ENCODE measurements around the gene ABCA2. TPM values are rescaled to one million over a fixed set of nuclear protein-coding genes. Genes with fewer than 3 reads are reported as not detected.

ABCA2 gene
- total RNA-seq, 1 experiment from 2014 or later: 22.4 TPM

- H3K9ac ChIP-seq (ENCODE audit: extremely low read depth, insufficient read length, low read length): no peak overlapping the region
- H4K91ac ChIP-seq (ENCODE audit: insufficient read length, low read depth, low read length): no peak overlapping the region
- Mint-ChIP-seq H3K27ac (no peak overlapping the region), H3K9me3 (no peaks in the 10 kb centered on the region), H3K4me1 (no peaks in the 10 kb centered on the region; a peak in 1 of 4 replicates), H3K36me3 (ENCODE audit: insufficient read depth in 1 of 3, low read depth in 3 of 3) (peaks cover 4 to 13% (median 8%) of the 10 kb centered on the region in 3 experiments; a peak in 5 of 7 replicates), H3K4me3 (no peak overlapping the region), H3K27me3 (ENCODE audit: low read depth) (no peaks in the 10 kb centered on the region; the same call in 1 of the 2 replicates)
- no peak overlapping the region for H3K14ac ChIP-seq (ENCODE audit: insufficient read depth, low read length)
- no peaks in the 10 kb centered on the region for H3K79me2 ChIP-seq (ENCODE audit: insufficient read depth, low read length)
- no peaks in the 10 kb centered on the region for H3K9me3 ChIP-seq (ENCODE audit: control insufficient read depth, low read depth, low read length)
- H2BK12ac ChIP-seq (ENCODE audit: insufficient read length, low read depth, low read length): no peak overlapping the region
- H4K5ac ChIP-seq (ENCODE audit: insufficient read length, low read depth, low read length): no peak overlapping the region
- H3K4me1 ChIP-seq (ENCODE audit: insufficient read depth, low read length): no peaks in the 10 kb centered on the region
- H3K56ac ChIP-seq (ENCODE audit: insufficient read length, low read depth, low read length): no peak overlapping the region
- H3K23me2 ChIP-seq (ENCODE audit: insufficient read length, low read depth, low read length, poor library complexity, severe bottlenecking): no peaks in the 10 kb centered on the region
- DNase-seq: no peak
- H3K27me3 ChIP-seq (ENCODE audit: insufficient read depth, low read length): no peaks in the 10 kb centered on the region
- no CpG with 5 or more reads among the region's 25 CpGs for WGBS (ENCODE audit: extremely low coverage, insufficient read length, low lambda C conversion rate)
- H3K79me1 ChIP-seq (ENCODE audit: insufficient read depth, low read depth, low read length, poor library complexity, severe bottlenecking): no peaks in the 10 kb centered on the region
- TF ChIP-seq CTCF (conservative IDR thresholded peaks at IDR 0.05): no peak
- H2AFZ ChIP-seq (ENCODE audit: low read length): no peak overlapping the region
- no peak overlapping the region for H3K23ac ChIP-seq (ENCODE audit: insufficient read length, low read depth, low read length)
- H3K27ac ChIP-seq (ENCODE audit: insufficient read length, low read depth, low read length): no peak overlapping the region
- H2BK20ac ChIP-seq (ENCODE audit: low read depth, low read length, poor library complexity, severe bottlenecking): no peak overlapping the region
- H3K4me2 ChIP-seq (ENCODE audit: insufficient read depth, insufficient read length, low read length): no peak overlapping the region
- H3K18ac ChIP-seq (ENCODE audit: insufficient read length, low read depth, low read length): no peak overlapping the region
- H2BK5ac ChIP-seq (ENCODE audit: insufficient read length, low read length): no peak overlapping the region
- H2BK120ac ChIP-seq (ENCODE audit: low read depth, low read length, poor library complexity, severe bottlenecking): no peak overlapping the region
- H2AK5ac ChIP-seq (ENCODE audit: insufficient read length, low read length): no peak overlapping the region
- H4K20me1 ChIP-seq (ENCODE audit: control insufficient read depth, insufficient read depth, insufficient read length): peaks cover 2% of the 10 kb centered on the region
- no peak overlapping the region for H4K8ac ChIP-seq (replicated peaks; ENCODE audit: insufficient read length, low read depth, low read length)
- no peak overlapping the region for H2BK15ac ChIP-seq (ENCODE audit: low read depth, low read length)
- no peak overlapping the region for H3K4ac ChIP-seq (ENCODE audit: low read depth, low read length)
- no peak overlapping the region for H3T11ph ChIP-seq (ENCODE audit: low read length)
Measured at GRCh38 chr9:137015540-137015930, 12.5 kb downstream of the ABCA2 start.

Data from H9 (cell line).